ENCODE data around the gene IDH3G.

IDH3G gene

GRCh38 chrX:153791104-153791852 lies 2.9 kb downstream of the IDH3G start:
- no peak for DNase-seq (ENCODE audit: low read depth in 2 of 2)

GRCh38 chrX:153789654-153790053 lies 4.5 kb downstream of the IDH3G start:
- DNase-seq (ENCODE audit: low read depth in 2 of 2): no peak

- DNase-seq (ENCODE audit: low read depth in 2 of 2): no peak
Observed at GRCh38 chrX:153786669-153787068, 7.5 kb downstream of the IDH3G start.

- DNase-seq (ENCODE audit: low read depth in 2 of 2): no peak
Observed at GRCh38 chrX:153784325-153784967, 9.7 kb downstream of the IDH3G start.

- no peak for DNase-seq (ENCODE audit: low read depth in 2 of 2)
Observed at GRCh38 chrX:153783378-153784013, 10.7 kb downstream of the IDH3G start.

GRCh38 chrX:153782871-153783270 lies 11.3 kb downstream of the IDH3G start:
- DNase-seq (ENCODE audit: low read depth in 2 of 2): no peak

- no peak for DNase-seq (ENCODE audit: low read depth in 2 of 2)
Observed at GRCh38 chrX:153782313-153782712, 11.9 kb downstream of the IDH3G start.

- no peak for DNase-seq (ENCODE audit: low read depth in 2 of 2)
Observed at GRCh38 chrX:153781428-153782047, 12.6 kb downstream of the IDH3G start.

- no peak for DNase-seq (ENCODE audit: low read depth in 2 of 2)
Observed at GRCh38 chrX:153780678-153781427, 13.3 kb downstream of the IDH3G start, which contains the start of gene SRPK3. TSS of gene SRPK3 (plus strand) at chrX:153781041. CDS start at chrX:153781087, 46 bp downstream.

- no peak for DNase-seq (ENCODE audit: low read depth in 2 of 2)
Observed at GRCh38 chrX:153779891-153780677, 14.1 kb downstream of the IDH3G start.

GRCh38 chrX:153778684-153779101 lies 15.5 kb downstream of the IDH3G start:
- DNase-seq (ENCODE audit: low read depth in 2 of 2): no peak

- no peak for DNase-seq (ENCODE audit: low read depth in 2 of 2)
Observed at GRCh38 chrX:153778181-153778580, 16.0 kb downstream of the IDH3G start.

GRCh38 chrX:153777261-153778090 lies 16.7 kb downstream of the IDH3G start:
- DNase-seq (ENCODE audit: low read depth in 2 of 2): no peak

GRCh38 chrX:153776611-153777045 lies 17.5 kb downstream of the IDH3G start:
- DNase-seq (ENCODE audit: low read depth in 2 of 2): no peak

GRCh38 chrX:153776120-153776599 lies 18.0 kb downstream of the IDH3G start:
- no peak for DNase-seq (ENCODE audit: low read depth in 2 of 2)

- DNase-seq (ENCODE audit: low read depth in 2 of 2): no peak
Observed at GRCh38 chrX:153775293-153776119, 18.7 kb downstream of the IDH3G start.

- no peak for DNase-seq (ENCODE audit: low read depth in 2 of 2)
Observed at GRCh38 chrX:153774576-153775292, 19.4 kb downstream of the IDH3G start.
